AG20443 (cell line): Measurements from ENCODE around the gene IDH3B.
"Not testable (repeated sequence)": the region's sequence is repeated elsewhere in the genome, so short reads cannot be mapped to it uniquely, and the experiment has no call there.

Source experiments
- DNase-seq: peaks from one replicate; pipeline ENCODE4 v3.0.0; 2012; ENCODE audit warnings: low spot score, mixed read lengths

Gene IDH3B

DNA sequence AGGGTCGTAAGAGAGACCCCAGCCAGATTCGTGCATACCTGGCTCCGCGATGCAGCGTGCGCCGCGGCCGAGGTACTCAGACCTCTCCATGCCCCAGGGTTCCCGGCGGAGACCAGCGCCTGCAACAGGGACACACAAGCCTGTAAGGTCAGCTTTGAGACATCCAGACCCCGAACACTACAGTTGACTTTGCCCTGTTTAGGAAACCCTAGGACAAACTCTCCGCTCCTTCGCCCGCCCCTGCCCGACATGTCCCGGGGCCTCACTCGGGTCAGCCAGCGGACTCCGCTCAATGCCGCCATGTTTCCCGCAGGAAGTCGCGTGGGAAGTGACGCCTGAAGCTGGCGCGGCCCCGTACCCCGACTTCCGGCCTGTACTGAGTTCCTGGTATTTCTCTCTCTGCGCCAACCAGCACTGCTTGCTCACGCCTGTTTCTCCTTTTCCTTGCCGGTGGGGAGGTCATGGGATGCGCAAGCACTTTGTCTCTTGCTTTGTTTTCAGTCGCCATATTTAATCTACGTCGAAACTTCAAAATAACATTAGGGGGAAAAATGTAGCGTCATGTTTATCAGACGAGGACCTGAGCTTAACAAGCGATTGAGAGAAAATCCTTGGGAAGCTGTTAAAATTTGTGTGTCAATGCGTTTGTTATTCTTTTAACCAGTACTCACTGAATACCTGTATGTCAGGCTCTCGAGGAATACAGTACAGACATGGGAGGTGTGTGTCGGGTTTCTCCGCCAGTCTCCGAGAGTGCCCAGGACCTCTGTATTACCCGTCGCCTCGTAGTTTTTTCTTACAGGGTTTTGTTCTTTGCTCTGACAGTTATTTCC, at the start of gene IDH3B:
IDH3B (minus strand) TSS at position 330 of the 833 bp plus-strand sequence; CDS start at position 302, 28 bp downstream.
- DNase-seq, result peak; percentile 96

DNA sequence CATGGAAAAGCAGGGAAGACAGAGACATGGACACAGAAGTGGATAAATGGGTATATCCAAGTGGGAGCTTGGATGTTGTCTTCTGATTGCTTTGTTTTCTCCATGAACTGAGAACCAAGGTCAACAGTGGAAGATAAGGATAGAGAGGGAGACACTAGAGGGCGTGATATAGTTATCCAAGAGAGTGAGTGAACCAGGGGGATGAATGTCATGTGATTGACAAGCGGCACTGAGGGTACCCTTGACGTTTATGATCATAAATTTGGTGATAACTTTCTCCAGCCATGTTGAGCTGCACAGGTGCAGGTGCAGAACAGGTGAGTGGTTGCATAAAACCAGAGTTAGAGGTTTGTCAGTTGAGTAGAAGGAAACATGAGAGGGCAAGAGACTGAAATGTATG, 49.3 kb upstream of the IDH3B start:
- DNase-seq, result no peak

DNA sequence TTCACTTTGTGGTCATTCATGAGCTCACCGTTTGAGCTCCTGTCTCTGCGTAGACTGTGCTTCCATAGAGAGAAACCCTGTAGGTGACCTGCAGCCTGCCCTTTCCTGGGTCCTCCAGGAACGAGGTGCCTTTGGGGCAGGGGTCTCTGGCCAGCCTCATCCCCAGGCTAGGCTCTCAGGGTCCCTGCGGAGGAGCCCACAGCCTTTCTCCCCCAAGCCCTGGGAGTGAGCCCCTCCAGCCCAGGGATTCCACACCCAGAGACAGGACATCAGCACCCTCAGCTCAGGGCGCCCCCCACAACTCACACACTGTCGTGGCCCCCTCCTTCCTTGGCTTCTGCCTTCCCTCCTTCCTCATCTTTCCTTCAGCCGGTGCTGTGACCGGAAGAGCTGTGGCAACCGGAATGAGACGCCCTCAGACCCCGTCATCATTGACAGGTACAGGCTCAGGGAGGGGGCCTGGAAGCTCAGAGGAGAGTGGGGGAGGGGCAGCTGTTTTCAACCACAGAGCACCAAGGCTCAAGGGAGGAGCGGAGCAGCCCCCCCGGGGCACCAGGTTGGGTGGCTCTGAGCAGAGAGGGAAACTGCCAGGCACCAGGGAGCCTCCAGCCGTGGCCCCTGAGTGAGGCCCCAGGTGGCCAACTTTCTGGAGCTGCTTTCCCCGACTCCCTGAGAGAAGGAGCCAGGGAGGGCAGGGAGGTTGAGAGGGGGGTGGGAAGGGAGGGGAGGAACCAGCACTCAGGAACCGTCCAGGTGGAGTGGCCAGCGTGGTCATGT, 45.4 kb upstream of the IDH3B start:
- DNase-seq, result no peak

DNA sequence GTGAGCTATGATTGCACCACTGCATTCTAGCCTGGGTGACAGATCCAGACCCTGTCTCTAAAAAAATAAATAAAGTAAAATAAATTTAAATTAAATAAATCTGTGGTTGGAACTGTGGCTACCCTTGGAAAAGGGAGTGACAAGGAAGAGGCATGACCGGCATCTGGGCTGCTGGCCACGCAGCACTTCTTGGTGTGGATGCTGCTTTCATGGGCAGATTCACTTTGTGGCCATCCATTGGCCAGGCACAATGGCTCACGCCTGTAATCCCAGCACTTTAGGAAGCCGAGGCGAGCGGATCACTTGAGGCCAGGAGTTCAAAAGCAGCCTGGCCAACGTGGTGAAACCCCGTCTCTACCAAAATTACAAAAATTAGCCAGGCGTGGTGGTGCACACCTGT, 44.6 kb upstream of the IDH3B start:
- DNase-seq, result no peak

DNA sequence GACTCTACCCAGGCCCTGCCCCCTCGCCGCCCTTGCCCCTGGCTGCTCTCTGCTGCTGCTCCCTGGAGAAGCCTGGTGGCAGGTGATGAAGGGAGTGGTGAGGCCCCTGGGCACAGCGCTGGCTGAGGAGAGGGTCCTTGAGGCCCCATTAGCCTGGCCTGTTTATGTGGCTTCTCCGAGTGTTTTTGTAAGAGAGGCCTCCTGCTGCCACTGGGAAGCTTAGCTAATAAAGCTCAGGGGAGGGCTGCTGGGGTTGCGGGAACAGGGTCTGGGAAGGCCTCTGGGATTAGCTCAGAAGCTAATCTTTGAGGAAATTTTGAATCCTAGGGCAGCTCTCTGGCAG, 44.0 kb upstream of the IDH3B start:
- no peak for DNase-seq

DNA sequence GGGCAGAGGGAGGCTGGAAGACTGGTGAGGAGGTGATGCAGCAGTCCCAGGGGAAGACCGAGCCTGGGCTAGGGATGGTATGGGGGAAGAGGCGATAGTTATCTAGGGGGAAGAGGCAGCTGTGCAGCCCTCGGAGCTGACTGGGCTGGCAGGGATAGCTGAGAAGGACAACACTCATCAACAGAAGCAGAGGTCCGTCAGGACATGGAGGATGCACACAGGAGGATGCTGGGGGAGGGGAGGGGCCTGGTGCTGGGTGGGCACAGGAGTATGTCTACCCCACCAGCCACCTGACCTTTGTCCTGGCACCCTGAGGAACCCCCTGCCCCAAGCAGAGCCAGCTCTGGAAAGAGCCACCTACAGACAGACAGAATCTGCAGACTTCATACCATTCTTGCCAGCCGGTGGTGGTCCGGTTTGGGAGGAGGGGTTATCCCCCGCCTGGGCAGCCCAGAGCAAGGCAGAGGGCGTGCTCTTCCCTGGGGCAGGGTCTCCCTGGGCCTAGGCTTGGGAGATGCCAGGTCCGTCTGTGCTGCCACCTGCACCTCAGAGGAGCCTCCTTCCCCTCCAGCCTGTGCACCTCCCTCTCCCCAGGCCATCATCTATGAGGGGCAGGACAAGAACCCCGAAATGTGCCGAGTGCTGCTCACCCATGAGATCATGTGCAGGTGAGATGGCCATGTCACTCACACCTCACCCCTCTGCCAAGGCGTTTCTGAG, 43.5 kb upstream of the IDH3B start:
- DNase-seq, result no peak

DNA sequence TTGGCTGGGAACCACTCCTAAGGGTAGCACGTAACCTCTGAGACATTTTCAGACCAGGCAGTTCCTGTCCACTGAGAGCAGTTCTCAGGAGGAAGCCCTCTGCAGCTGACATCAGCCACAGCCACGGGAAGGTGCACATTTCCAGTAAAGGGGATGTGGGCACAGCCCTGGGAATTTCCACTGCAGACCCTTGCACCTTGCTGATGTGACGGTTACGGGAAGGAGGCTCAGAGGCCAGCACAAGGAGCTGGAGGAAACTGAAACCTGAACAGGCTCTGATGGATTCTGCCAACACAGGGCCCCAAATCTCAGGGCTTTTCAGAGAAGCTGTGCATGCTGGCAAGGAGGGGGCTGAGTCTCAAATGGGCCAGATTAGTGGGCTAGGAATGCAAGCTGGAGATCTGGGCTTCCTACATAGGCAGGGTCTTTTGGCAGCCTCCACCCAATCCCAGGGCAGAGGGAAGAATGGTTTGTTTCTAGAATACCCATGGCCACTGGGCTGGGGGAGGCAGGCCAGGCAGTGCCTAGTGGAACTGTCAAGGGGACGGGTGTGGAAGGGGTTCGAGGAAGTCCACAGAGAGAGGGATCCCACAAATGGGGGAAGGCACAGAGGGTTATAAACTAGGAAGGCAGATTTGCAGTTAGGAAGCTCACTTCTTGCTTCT, 42.8 kb upstream of the IDH3B start:
- DNase-seq, result no peak

DNA sequence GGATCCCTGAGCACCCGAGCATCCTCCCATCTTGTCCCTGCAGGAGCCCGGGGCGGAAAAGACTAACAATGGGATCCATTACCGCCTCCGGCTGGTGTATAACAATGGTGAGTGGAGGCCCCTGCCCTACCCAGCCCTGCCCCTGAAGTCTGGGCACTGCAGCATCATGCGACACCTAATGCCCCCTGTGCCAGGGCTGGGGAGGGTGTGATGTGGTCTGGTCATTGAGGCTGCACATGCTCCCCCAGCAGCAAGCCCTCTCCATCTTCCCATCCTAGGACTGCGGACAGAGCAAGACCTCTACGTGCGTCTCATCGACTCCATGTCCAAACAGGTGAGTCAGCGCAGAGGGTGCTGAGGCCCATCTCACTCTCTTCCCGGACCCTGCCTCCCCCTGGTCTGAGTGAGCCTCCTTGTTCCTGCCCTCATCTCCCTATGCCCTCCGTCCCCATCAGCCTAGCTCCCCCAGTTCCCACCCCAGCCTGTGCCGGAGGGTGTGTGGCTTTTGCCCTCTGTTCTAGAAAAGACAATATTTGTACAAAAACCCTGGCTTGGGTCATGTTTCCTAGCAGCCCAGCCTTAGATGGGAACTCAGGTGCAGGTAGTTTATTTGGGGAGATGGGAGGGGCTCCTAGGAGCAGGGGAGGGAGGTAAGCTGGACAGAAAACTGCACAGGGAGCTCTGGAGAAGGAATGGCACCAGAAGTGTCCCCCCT, 42.1 kb upstream of the IDH3B start:
- no peak for DNase-seq

DNA sequence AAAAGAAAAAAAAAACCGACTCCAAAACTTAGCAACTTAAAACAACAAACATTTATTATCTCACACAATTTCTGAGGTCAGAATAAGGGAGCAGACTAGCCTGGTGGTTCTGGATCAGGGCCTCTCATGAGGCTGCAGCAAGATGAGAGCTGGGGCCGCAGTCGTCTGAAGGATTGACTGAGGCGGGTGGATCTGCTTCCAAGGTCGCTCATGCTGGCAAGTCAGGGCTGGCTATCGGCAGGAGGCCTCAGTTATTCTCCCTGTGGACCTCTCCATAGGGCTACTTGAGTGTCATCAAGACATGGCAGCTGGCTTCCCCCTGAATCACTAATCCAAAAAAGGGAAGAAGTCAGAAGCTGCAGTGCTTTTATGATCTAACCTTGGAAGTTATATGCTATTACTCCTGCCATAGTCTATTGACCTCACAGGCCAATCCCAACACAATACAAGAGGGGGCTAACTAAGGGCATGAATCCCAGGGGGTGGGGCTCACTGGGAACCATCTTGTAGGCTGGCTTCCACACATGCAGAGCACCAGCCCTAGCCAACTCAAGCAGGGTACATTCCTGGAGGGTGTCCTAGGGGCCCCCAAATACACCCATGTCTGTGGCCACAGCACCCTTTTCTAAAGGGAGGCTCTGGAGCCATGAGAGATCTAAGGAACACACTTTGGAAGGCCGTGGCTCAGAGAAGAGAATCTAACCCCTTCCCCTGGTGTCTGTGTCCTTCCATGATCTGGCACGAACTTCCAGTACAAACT, 39.9 kb upstream of the IDH3B start:
- no peak for DNase-seq

DNA sequence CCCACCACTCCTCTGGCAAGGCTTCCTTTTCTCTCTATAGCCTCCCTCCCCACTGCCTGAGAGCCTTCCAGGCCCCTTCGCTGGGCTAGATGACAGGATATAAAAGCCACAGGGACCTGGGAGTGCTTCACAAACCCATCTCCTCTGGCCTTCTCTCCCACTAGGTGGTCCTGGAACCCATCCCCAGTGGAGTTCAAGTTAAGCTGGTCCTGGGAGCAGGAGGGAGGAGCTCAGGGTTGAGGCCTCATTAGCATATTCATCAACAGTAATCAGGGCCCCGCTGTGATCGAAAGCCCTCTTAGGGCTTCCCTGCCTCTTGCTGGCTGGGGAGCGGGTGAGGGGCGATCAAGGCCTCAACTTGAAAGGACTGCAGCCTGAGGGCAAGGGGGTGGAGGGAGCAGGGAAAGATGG, 37.7 kb upstream of the IDH3B start:
- DNase-seq, result no peak

DNA sequence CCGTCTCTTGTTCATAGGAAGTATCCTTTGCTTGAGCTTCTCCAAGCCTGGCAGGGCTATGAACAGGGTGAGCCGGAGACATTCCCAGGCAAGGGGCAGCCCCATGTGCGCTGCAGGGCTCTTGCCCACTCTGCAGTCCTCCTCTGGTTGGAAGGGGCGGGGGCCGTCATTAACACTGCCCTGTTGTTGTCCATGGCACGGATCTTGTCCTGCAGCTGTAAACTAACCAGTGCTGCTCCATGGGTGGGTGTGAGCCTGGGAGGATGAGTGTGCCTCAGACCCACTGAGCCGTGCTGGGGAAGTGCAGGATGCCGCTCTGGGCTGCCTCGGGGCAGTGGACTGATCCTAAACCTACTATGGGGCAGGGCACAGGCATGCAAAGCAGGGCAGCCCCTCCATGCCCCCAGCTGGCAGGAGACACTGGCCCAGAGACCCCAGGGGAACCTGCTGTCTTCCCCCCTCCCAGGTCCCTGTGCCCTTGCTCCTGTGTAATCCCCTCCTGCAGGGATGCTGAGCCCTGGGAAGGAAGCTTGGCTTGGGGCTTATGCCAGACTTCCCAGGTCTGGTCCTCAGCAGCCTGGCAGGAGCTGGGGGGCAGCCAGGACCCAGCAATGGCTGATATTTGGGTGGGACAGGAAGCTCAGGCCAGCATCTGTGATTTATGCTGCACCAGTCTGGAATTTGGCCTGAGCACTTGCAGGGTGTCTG, 37.1 kb upstream of the IDH3B start:
- no peak for DNase-seq

DNA sequence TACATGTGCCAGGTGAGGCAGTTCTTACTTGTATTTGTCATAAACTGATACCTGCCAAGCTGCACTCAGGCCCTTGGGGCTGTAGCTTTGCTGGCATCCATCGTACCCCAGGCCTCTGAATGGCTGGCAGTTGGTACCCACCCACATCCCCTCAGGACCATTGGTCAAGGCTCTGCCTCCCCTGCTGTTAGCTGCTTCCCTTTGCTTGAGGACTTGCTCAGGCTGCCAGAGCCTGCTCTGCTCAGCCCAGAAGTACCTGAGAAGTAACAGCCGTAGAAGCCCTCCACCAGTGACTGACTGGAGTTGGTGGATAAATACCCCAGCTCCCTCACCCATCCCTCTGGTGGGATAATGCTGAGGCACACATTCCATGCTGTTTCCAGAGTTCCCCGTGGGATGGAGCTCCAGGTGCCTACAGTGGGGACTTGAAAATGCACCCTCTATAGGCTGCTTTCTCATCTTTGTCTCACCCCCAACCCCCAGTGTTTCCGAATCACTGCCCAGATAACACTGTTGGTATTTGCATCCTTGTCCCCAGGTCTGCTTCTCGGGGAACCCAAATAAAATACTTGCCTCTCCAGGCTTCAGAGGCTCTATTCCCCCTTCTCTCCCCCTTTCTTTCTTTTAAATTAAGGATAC, 35.9 kb upstream of the IDH3B start:
- DNase-seq, result no peak

DNA sequence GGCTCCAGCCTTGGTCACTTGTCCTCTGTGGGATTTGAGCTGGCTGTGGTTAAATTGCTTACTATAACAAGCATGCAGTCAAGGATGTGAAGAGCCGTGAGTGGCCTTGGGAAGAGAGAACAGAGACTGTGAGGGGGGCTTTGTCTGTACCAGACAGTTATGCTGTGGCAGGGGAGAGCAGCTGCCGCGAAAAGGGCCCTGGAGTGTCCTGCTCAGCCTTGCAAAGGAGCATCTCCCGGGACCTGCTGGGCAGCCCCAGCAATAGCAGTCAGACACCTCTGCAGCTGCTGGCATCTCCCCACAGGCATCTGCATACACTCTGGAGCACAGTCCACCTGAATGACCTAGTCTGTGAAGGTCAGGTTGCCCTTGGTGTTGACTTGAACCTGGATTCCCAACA, 34.9 kb upstream of the IDH3B start:
- DNase-seq, result no peak

DNA sequence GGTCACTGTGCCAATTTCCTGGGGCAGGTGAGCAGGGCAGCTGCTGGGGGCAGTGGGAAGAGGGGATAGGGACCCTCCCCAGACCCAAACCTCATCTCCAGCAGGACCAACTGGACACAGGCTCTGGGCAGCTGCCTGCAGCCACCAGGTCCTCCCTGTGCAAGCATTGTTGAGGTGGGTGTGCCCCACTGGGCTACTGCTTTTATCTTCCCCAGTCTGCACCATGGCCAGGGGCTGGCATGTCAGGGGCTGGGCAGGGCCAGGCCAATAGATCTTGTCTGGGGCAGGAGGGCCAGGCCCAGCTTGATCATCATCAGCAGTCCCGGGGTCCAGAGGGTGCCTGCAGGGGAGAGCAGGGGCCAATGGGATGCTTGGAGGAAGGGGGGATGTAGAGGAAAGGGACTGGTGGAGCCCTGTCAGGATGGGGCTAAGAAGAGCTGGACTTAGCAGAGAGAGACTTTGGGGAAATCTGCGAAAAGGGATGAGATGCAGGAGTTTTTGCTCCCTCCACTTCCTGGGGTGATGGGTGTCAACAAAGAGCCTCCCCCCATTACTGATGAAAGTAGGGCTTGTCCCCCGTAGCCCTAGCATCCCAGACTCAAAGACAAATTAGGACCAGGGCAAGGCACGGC, 34.3 kb upstream of the IDH3B start:
- no peak for DNase-seq

DNA sequence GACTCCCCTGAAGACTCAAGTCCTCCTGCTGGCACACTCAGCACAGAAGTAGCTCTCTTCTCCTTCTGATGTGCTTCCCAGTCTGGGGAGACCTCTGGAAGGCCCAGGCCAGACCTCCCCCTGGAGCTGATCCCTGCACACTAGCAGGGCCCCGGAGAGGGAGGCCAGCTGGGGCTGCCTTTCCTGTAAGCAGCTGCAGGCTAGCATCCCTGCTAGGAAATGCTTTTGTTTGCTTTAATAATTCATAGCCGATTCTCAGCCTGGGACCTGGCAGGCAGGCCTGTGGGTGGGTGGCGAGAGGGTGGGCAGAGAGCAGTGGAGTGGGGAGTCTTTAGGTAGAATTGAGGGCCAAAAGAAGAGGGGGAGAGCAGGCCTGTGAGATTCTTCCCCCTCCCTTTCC, 33.8 kb upstream of the IDH3B start:
- DNase-seq, result no peak

DNA sequence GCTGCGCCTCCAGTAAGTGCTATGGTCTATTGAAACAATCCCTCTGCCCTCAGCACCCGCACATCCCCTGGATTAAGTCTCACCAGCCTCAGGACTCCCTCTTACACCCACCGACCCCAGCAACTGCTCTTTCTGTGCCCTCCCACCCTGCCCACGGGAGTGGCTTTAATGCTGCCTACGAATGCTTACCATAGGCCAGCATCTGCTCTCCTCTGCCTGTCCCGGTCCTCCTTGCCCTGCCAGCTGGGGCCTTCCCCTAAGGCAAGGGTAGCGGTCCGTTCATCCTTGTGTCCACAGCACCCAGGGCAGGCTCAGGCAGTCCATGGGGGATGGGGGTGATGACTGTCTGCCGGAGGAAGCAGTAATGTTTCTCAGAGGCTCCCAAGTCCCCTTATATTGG, 32.6 kb upstream of the IDH3B start:
- no peak for DNase-seq

DNA sequence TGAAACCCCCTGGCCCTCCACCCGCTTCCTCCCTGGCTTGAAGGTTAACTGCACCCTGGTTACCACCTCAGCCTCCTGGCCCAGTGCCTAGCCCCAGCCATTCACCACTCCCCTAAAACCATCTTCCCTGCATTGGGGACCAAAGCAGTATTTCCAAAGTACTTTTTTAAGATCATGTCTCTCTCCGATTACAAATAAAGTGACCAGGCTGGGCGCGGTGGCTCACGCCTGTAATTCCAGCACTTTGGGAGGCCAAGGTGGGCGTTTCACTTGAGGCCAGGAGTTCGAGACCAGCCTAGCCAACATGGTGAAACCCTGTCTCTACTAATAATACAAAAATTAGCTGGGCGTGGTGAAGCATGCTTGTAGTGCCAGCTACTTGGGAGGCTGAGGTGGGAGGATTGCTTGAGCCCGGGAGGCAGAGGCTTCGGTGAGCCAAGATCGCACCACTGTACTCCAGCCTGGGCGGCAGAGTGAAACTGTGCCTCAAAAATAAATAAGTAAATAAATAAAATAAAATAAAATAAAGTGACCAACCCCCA, 32.0 kb upstream of the IDH3B start:
- not testable (repeated sequence) for DNase-seq

DNA sequence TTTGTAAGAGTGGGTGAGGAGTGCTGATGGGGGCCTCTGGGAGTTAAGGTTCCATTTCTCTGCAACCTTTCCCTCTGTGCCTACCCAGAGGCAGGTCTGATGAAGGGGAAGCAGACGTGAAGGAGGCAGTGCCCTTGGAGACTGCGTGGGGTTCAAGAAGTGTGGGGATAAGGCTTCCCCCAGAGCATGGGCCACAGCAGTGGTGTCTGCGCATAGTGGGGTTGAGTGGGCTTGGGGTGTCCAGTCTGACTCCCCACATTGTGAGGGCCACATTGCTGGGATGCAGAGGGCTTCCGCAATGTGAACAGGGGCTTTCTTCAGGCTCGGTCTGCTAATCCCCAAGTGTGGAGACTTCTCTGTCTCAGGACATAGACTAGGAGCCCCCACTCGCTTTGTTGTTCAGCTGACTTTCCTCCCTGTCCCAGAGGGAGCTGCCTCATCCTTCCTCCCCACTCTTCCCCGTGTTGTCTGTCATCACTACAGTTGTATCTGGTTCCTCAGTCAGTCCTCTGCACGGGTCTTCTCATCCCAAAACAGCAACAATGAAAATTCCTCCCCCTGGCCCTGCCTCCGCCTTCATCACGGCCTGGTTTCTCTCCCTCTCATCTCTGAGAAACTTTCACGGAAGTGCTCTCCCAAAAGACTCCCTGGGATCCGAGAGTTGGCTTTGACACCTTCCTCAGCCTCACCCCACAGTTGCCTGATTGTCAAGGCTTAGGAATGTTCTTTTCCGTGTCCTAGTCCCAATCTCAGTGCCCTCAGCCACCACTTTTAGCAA, 31.4 kb upstream of the IDH3B start:
- DNase-seq, result no peak
